ENCODE measurements around the gene PPP1R3F.
"Not testable (repeated sequence)": the region's sequence is repeated elsewhere in the genome, so short reads cannot be mapped to it uniquely, and the experiment has no call there.

The PPP1R3F gene

GRCh38 chrX:49316085-49316484 is 46.5 kb downstream of the PPP1R3F start:
- ATAC-seq: no peak
- TF ChIP-seq ZFP3 (CRISPR knock-in tag; IDR thresholded peaks at IDR 0.05) (no peak), CREB5 (CRISPR knock-in tag; IDR thresholded peaks at IDR 0.05; ENCODE audit: low read depth) (no peak), TSHZ2 (CRISPR knock-in tag; IDR thresholded peaks at IDR 0.05) (no peak), OSR1 (CRISPR knock-in tag; IDR thresholded peaks at IDR 0.05) (no peak), ZNF8 (CRISPR knock-in tag; IDR thresholded peaks at IDR 0.05) (no peak), RARB (CRISPR knock-in tag; IDR thresholded peaks at IDR 0.05) (no peak), GLIS3 (CRISPR knock-in tag; IDR thresholded peaks at IDR 0.05) (no peak), ESRRG (CRISPR knock-in tag; IDR thresholded peaks at IDR 0.05) (no peak), TCF4 (CRISPR knock-in tag; IDR thresholded peaks at IDR 0.05; ENCODE audit: borderline replicate concordance) (no peak), CSRNP3 (CRISPR knock-in tag; IDR thresholded peaks at IDR 0.05) (no peak), ZNF565 (CRISPR knock-in tag; conservative IDR thresholded peaks at IDR 0.05; ENCODE audit: low read depth) (no peak), TOX (CRISPR knock-in tag; IDR thresholded peaks at IDR 0.05; ENCODE audit: borderline replicate concordance) (no peak), POU6F1 (CRISPR knock-in tag; IDR thresholded peaks at IDR 0.05; ENCODE audit: borderline replicate concordance, low read depth) (no peak), ZNF70 (CRISPR knock-in tag; IDR thresholded peaks at IDR 0.05) (no peak), ARNTL (CRISPR knock-in tag; IDR thresholded peaks at IDR 0.05; ENCODE audit: borderline replicate concordance, low read depth) (no peak)

GRCh38 chrX:49321737-49322136 is 52.1 kb downstream of the PPP1R3F start, which contains the start of gene GAGE12J:
Gene GAGE12J, plus strand, starts transcription at chrX:49322037. Its CDS starts 1,157 bp downstream, at chrX:49323194.
- not testable (repeated sequence) for ATAC-seq

GRCh38 chrX:49322266-49322665 is 52.7 kb downstream of the PPP1R3F start:
- not testable (repeated sequence) for ATAC-seq

- ATAC-seq: not testable (repeated sequence)
Measured at GRCh38 chrX:49323735-49324134, 54.1 kb downstream of the PPP1R3F start.

- ATAC-seq: not testable (repeated sequence)
Measured at GRCh38 chrX:49330421-49330820, 60.8 kb downstream of the PPP1R3F start.

GRCh38 chrX:49331282-49331681 is 61.7 kb downstream of the PPP1R3F start, which contains the start of gene GAGE13:
Gene GAGE13, plus strand, starts transcription at chrX:49331582. Its CDS starts 1,156 bp downstream, at chrX:49332738.
- ATAC-seq: not testable (repeated sequence)

- ATAC-seq: not testable (repeated sequence)
Measured at GRCh38 chrX:49331841-49332240, 62.2 kb downstream of the PPP1R3F start.

All from SK-N-SH treated with all-trans-retinoic acid at 6 μM for 48 hours (cell line).